Glutamatergic neuron (in vitro differentiated cells): ENCODE data around the gene RAET1G. TPM values are rescaled to one million over a fixed set of nuclear protein-coding genes. Genes with fewer than 3 reads are reported as not detected.

ENCODE experiments used
- DNase-seq: peaks from one replicate; pipeline ENCODE4 v3.0.0; 2022
- H3K27ac Mint-ChIP-seq: one replicate; pipeline ENCODE4 v1.8.0; 2020; ENCODE audit warnings: mild to moderate bottlenecking, mixed read lengths, inconsistent platforms; ENCODE audit not compliant: unreplicated experiment
- H3K27me3 Mint-ChIP-seq: one replicate; pipeline ENCODE4 v1.8.0; 2020; ENCODE audit warnings: mild to moderate bottlenecking, moderate library complexity, mixed read lengths, inconsistent platforms; ENCODE audit not compliant: unreplicated experiment
- H3K36me3 Mint-ChIP-seq: one replicate; pipeline ENCODE4 v1.8.0; 2020; ENCODE audit warnings: mild to moderate bottlenecking, mixed read lengths, inconsistent platforms; ENCODE audit not compliant: unreplicated experiment
- H3K4me1 Mint-ChIP-seq: one replicate; pipeline ENCODE4 v1.8.0; 2020; ENCODE audit warnings: mild to moderate bottlenecking, low read depth, mixed read lengths, inconsistent platforms; ENCODE audit not compliant: unreplicated experiment
- H3K4me3 Mint-ChIP-seq: one replicate; pipeline ENCODE4 v1.8.0; 2020; ENCODE audit warnings: mild to moderate bottlenecking, mixed read lengths, inconsistent platforms; ENCODE audit not compliant: unreplicated experiment
- H3K9me3 Mint-ChIP-seq: one replicate; pipeline ENCODE4 v1.8.0; 2020; ENCODE audit warnings: mild to moderate bottlenecking, moderate library complexity, mixed read lengths, inconsistent platforms; ENCODE audit not compliant: unreplicated experiment
- total RNA-seq: library from RNA; stranded (reverse); fragmentation: NEBNext Ultra II Directional; extraction: Animal tissue kit (Norgen Biotek cat#: 25700); gene quantifications from one replicate; pipeline ENCODE4 v1.2.1, GENCODE V29; 2021; ENCODE audit not compliant: unreplicated experiment
- TF ChIP-seq, protein P1 (sequence below): fragments of 200-600 bp; sonication (generic); IDR thresholded peaks from one replicate; pipeline ENCODE4 v1.5.0; 2021; ENCODE audit not compliant: partially characterized antibody, unreplicated experiment

Gene RAET1G
- total RNA-seq, 1 donor from 2014 or later = not detected

DNA sequence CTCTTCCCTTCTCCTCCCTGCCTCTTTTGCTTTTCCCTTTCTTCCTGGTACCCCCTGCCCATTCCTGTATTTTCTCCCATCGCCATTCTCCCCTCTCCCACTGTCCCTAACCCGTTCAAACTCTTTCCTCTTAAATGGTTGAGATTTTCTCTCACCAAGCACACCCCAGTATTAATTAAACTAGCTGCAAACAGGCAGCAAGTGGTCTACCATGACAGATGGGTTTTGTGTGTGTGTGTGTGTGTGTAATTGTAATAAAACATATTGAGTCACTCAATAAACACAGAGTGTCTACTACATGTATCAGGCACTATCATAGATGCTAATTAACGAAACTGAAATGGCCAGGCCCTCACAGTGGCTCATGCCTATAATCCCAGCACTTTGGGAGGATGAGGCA is 31.7 kb downstream of the RAET1G start:
- no peaks in the 10 kb centered on the region for H3K4me1 Mint-ChIP-seq
- no peaks in the 10 kb centered on the region for H3K36me3 Mint-ChIP-seq
- H3K4me3 Mint-ChIP-seq = no peak overlapping the region
- H3K27me3 Mint-ChIP-seq = peaks cover 11% of the 10 kb centered on the region
- no peak for DNase-seq
- TF ChIP-seq, protein P1, sequence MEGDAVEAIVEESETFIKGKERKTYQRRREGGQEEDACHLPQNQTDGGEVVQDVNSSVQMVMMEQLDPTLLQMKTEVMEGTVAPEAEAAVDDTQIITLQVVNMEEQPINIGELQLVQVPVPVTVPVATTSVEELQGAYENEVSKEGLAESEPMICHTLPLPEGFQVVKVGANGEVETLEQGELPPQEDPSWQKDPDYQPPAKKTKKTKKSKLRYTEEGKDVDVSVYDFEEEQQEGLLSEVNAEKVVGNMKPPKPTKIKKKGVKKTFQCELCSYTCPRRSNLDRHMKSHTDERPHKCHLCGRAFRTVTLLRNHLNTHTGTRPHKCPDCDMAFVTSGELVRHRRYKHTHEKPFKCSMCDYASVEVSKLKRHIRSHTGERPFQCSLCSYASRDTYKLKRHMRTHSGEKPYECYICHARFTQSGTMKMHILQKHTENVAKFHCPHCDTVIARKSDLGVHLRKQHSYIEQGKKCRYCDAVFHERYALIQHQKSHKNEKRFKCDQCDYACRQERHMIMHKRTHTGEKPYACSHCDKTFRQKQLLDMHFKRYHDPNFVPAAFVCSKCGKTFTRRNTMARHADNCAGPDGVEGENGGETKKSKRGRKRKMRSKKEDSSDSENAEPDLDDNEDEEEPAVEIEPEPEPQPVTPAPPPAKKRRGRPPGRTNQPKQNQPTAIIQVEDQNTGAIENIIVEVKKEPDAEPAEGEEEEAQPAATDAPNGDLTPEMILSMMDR = no peak
- no peak overlapping the region for H3K27ac Mint-ChIP-seq
- peaks cover 2% of the 10 kb centered on the region for H3K9me3 Mint-ChIP-seq

DNA sequence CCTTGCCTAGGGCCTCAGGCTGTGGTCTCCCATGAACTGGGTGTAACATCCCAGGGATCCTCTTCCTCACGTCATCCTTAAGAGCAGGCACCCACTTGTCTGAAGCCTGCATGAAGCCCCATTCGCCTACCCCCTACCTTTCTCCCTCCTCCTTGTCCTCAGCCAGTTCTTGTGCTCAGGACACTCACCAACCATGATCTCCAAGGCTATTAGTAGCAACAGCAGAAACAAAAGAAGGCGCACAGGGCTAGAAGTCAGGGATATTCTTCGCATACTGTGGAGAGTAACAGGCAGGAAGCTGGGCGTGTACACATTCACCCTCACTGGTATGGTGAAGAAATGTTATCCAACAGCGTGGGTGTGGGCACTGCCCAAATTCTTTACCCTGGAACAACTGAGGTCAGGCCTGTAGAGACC is 32.3 kb downstream of the RAET1G start:
- Mint-ChIP-seq H3K9me3 (peaks cover 2% of the 10 kb centered on the region), H3K36me3 (no peaks in the 10 kb centered on the region), H3K27me3 (peaks cover 11% of the 10 kb centered on the region), H3K27ac (no peak overlapping the region), H3K4me3 (no peak overlapping the region), H3K4me1 (no peaks in the 10 kb centered on the region)
- no peak for DNase-seq
- TF ChIP-seq, protein P1 = no peak

GRCh38 chr6:149889326-149889725 is 33.6 kb downstream of the RAET1G start:
- Mint-ChIP-seq H3K27ac (no peak overlapping the region), H3K9me3 (peaks cover 2% of the 10 kb centered on the region), H3K4me1 (no peaks in the 10 kb centered on the region), H3K27me3 (peaks cover 12% of the 10 kb centered on the region), H3K4me3 (no peak overlapping the region), H3K36me3 (no peaks in the 10 kb centered on the region)
- no peak for DNase-seq
- TF ChIP-seq, protein P1 = no peak

GRCh38 chr6:149888659-149889058 is 34.3 kb downstream of the RAET1G start:
- Mint-ChIP-seq H3K4me3 (no peak overlapping the region), H3K27me3 (peaks cover 11% of the 10 kb centered on the region), H3K36me3 (no peaks in the 10 kb centered on the region), H3K27ac (no peak overlapping the region), H3K9me3 (peaks cover 2% of the 10 kb centered on the region), H3K4me1 (no peaks in the 10 kb centered on the region)
- DNase-seq = no peak
- TF ChIP-seq, protein P1 = no peak

- Mint-ChIP-seq H3K27ac (no peak overlapping the region), H3K36me3 (no peaks in the 10 kb centered on the region), H3K27me3 (peaks cover 11% of the 10 kb centered on the region), H3K4me1 (no peaks in the 10 kb centered on the region), H3K9me3 (peaks cover 2% of the 10 kb centered on the region), H3K4me3 (no peak overlapping the region)
- TF ChIP-seq, protein P1 = no peak
- DNase-seq = no peak
Measured at GRCh38 chr6:149888093-149888492, 34.8 kb downstream of the RAET1G start.
